ENCODE results near the gene DRC7.

Gene DRC7

GRCh38 chr16:57677622-57678369 lies 16.8 kb upstream of the DRC7 start:
- TF ChIP-seq, protein P1, sequence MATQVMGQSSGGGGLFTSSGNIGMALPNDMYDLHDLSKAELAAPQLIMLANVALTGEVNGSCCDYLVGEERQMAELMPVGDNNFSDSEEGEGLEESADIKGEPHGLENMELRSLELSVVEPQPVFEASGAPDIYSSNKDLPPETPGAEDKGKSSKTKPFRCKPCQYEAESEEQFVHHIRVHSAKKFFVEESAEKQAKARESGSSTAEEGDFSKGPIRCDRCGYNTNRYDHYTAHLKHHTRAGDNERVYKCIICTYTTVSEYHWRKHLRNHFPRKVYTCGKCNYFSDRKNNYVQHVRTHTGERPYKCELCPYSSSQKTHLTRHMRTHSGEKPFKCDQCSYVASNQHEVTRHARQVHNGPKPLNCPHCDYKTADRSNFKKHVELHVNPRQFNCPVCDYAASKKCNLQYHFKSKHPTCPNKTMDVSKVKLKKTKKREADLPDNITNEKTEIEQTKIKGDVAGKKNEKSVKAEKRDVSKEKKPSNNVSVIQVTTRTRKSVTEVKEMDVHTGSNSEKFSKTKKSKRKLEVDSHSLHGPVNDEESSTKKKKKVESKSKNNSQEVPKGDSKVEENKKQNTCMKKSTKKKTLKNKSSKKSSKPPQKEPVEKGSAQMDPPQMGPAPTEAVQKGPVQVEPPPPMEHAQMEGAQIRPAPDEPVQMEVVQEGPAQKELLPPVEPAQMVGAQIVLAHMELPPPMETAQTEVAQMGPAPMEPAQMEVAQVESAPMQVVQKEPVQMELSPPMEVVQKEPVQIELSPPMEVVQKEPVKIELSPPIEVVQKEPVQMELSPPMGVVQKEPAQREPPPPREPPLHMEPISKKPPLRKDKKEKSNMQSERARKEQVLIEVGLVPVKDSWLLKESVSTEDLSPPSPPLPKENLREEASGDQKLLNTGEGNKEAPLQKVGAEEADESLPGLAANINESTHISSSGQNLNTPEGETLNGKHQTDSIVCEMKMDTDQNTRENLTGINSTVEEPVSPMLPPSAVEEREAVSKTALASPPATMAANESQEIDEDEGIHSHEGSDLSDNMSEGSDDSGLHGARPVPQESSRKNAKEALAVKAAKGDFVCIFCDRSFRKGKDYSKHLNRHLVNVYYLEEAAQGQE (IDR thresholded peaks at IDR 0.05; ENCODE audit: insufficient read depth in 1 of 2, low read depth in 2 of 2, low read length in 2 of 2), result no peak
- no peak for TF ChIP-seq TAF1 (IDR thresholded peaks at IDR 0.05; ENCODE audit: borderline replicate concordance, insufficient read depth, low read length)
- TF ChIP-seq FOXP2 (optimal IDR thresholded peaks at IDR 0.05; ENCODE audit: borderline replicate concordance, extremely low read depth, extremely low read length, insufficient read depth), result no peak
- TF ChIP-seq SIN3A (IDR thresholded peaks at IDR 0.05; ENCODE audit: borderline replicate concordance, insufficient read depth, low read length), result no peak
- TF ChIP-seq POLR2AphosphoS5 (IDR thresholded peaks at IDR 0.05; ENCODE audit: low read depth, low read length), result no peak

DNA sequence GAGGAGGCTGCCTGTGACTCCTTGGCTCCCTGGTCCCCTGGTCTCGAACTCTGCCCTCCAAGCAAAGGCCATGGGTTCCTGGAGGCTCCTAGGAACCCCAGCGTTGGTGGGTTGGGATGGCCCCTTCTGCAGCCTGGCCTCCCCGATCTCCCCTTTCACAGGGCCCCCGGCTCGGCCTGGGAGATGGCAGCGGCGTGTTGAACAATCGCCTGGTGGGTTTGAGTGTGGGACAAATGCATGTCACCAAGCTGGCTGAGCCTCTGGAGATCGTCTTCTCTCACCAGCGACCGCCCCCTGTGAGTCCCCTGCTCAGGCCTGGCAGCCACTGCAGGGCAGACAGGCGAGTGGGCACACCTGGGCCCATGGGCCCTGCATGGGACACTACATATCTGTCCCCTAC lies 15.6 kb upstream of the DRC7 start:
- TF ChIP-seq, protein P1 (IDR thresholded peaks at IDR 0.05; ENCODE audit: insufficient read depth in 1 of 2, low read depth in 2 of 2, low read length in 2 of 2), result no peak
- TF ChIP-seq TAF1 (IDR thresholded peaks at IDR 0.05; ENCODE audit: borderline replicate concordance, insufficient read depth, low read length) (no peak), SIN3A (IDR thresholded peaks at IDR 0.05; ENCODE audit: borderline replicate concordance, insufficient read depth, low read length) (no peak), FOXP2 (optimal IDR thresholded peaks at IDR 0.05; ENCODE audit: borderline replicate concordance, extremely low read depth, extremely low read length, insufficient read depth) (no peak), POLR2AphosphoS5 (IDR thresholded peaks at IDR 0.05; ENCODE audit: low read depth, low read length) (no peak)

GRCh38 chr16:57679767-57680482 lies 14.7 kb upstream of the DRC7 start:
- TF ChIP-seq SIN3A (IDR thresholded peaks at IDR 0.05; ENCODE audit: borderline replicate concordance, insufficient read depth, low read length) (no peak), POLR2AphosphoS5 (IDR thresholded peaks at IDR 0.05; ENCODE audit: low read depth, low read length) (no peak), FOXP2 (optimal IDR thresholded peaks at IDR 0.05; ENCODE audit: borderline replicate concordance, extremely low read depth, extremely low read length, insufficient read depth) (no peak), TAF1 (IDR thresholded peaks at IDR 0.05; ENCODE audit: borderline replicate concordance, insufficient read depth, low read length) (no peak)
- TF ChIP-seq, protein P1 (IDR thresholded peaks at IDR 0.05; ENCODE audit: insufficient read depth in 1 of 2, low read depth in 2 of 2, low read length in 2 of 2), result no peak

- TF ChIP-seq POLR2AphosphoS5 (IDR thresholded peaks at IDR 0.05; ENCODE audit: low read depth, low read length), result no peak
- TF ChIP-seq, protein P1 (IDR thresholded peaks at IDR 0.05; ENCODE audit: insufficient read depth in 1 of 2, low read depth in 2 of 2, low read length in 2 of 2), result no peak
- TF ChIP-seq FOXP2 (optimal IDR thresholded peaks at IDR 0.05; ENCODE audit: borderline replicate concordance, extremely low read depth, extremely low read length, insufficient read depth), result no peak
- TF ChIP-seq TAF1 (IDR thresholded peaks at IDR 0.05; ENCODE audit: borderline replicate concordance, insufficient read depth, low read length), result no peak
- no peak for TF ChIP-seq SIN3A (IDR thresholded peaks at IDR 0.05; ENCODE audit: borderline replicate concordance, insufficient read depth, low read length)
Measured at GRCh38 chr16:57680842-57681375, 13.7 kb upstream of the DRC7 start.
